H9 (cell line): ENCODE data around the gene SUMF1. TPM values are rescaled to one million over a fixed set of nuclear protein-coding genes. Genes with fewer than 3 reads are reported as not detected.

ENCODE experiments used
- DNase-seq: peaks from one replicate; pipeline ENCODE4 v3.0.0-alpha.2; 2017
- H2AFZ ChIP-seq: one replicate; pipeline ENCODE4 v1.6.1; 2013; ENCODE audit warnings: mild to moderate bottlenecking, low read length, control low read depth, moderate library complexity
- H2AK5ac ChIP-seq: 2 replicates; pipeline ENCODE4 v1.6.1; 2013; ENCODE audit warnings: low read length, control low read depth, mixed read lengths; ENCODE audit not compliant: insufficient read length
- H2BK120ac ChIP-seq: one replicate; pipeline ENCODE4 v1.6.1; 2013; ENCODE audit warnings: low read depth, mild to moderate bottlenecking, low read length, control low read depth, inconsistent platforms; ENCODE audit not compliant: poor library complexity, severe bottlenecking
- H2BK12ac ChIP-seq: 2 replicates; pipeline ENCODE4 v1.6.1; 2013; ENCODE audit warnings: low read length, control low read depth, mixed read lengths, low read depth; ENCODE audit not compliant: insufficient read length
- H2BK15ac ChIP-seq: 2 replicates; pipeline ENCODE4 v1.6.1; 2013; ENCODE audit warnings: low read depth, low read length, control low read depth
- H2BK20ac ChIP-seq: one replicate; pipeline ENCODE4 v1.6.1; 2013; ENCODE audit warnings: low read depth, mild to moderate bottlenecking, low read length, control low read depth, inconsistent platforms; ENCODE audit not compliant: poor library complexity, severe bottlenecking
- H2BK5ac ChIP-seq: 2 replicates; pipeline ENCODE4 v1.6.1; 2013; ENCODE audit warnings: low read length, control low read depth, mixed read lengths; ENCODE audit not compliant: insufficient read length
- H3K14ac ChIP-seq: 2 replicates; pipeline ENCODE4 v1.6.1; 2013; ENCODE audit warnings: low read length, control low read depth; ENCODE audit not compliant: insufficient read depth
- H3K18ac ChIP-seq: 2 replicates; pipeline ENCODE4 v1.6.1; 2013; ENCODE audit warnings: low read depth, mild to moderate bottlenecking, mixed read lengths, low read length, control low read depth; ENCODE audit not compliant: insufficient read length
- H3K23ac ChIP-seq: 2 replicates; pipeline ENCODE4 v1.6.1; 2013; ENCODE audit warnings: low read length, control low read depth, mixed read lengths, low read depth; ENCODE audit not compliant: insufficient read length
- H3K23me2 ChIP-seq: 2 replicates; pipeline ENCODE4 v1.6.1; 2013; ENCODE audit warnings: low read depth, mild to moderate bottlenecking, mixed read lengths, low read length, control low read depth; ENCODE audit not compliant: insufficient read length, poor library complexity, severe bottlenecking
- H3K27ac ChIP-seq: 2 replicates; pipeline ENCODE4 v1.5.1; 2013; ENCODE audit warnings: low read length, control low read depth, mixed read lengths, low read depth; ENCODE audit not compliant: insufficient read length
- H3K27me3 ChIP-seq: 2 replicates; pipeline ENCODE4 v1.6.1; 2013; ENCODE audit warnings: low read length, control low read depth, inconsistent platforms; ENCODE audit not compliant: insufficient read depth
- H3K4ac ChIP-seq: 2 replicates; pipeline ENCODE4 v1.6.1; 2013; ENCODE audit warnings: low read depth, mild to moderate bottlenecking, control low read depth, inconsistent platforms, low read length, moderate library complexity
- H3K4me1 ChIP-seq: 2 replicates; pipeline ENCODE4 v1.6.1; 2013; ENCODE audit warnings: low read length, control low read depth, inconsistent platforms; ENCODE audit not compliant: insufficient read depth
- H3K4me2 ChIP-seq: 2 replicates; pipeline ENCODE4 v1.6.1; 2013; ENCODE audit warnings: low read length, control low read depth, mixed read lengths; ENCODE audit not compliant: insufficient read length, insufficient read depth
- H3K56ac ChIP-seq: 2 replicates; pipeline ENCODE4 v1.6.1; 2013; ENCODE audit warnings: low read depth, mild to moderate bottlenecking, mixed read lengths, low read length, control low read depth; ENCODE audit not compliant: insufficient read length
- H3K79me1 ChIP-seq: 2 replicates; pipeline ENCODE4 v1.6.1; 2013; ENCODE audit warnings: low read depth, mild to moderate bottlenecking, moderate library complexity, low read length, control low read depth, inconsistent platforms; ENCODE audit not compliant: insufficient read depth, poor library complexity, severe bottlenecking
- H3K79me2 ChIP-seq: 2 replicates; pipeline ENCODE4 v1.6.1; 2013; ENCODE audit warnings: low read length, control low read depth, inconsistent platforms; ENCODE audit not compliant: insufficient read depth
- H3K9ac ChIP-seq: 2 replicates; pipeline ENCODE4 v1.6.1; 2013; ENCODE audit warnings: low read length, control low read depth, mixed read lengths; ENCODE audit not compliant: insufficient read length; ENCODE audit errors: extremely low read depth
- H3K9me3 ChIP-seq: one replicate; pipeline ENCODE4 v1.6.1; 2013; ENCODE audit warnings: low read depth, low read length, inconsistent platforms; ENCODE audit not compliant: control insufficient read depth
- H3T11ph ChIP-seq: one replicate; pipeline ENCODE4 v1.6.1; 2013; ENCODE audit warnings: mild to moderate bottlenecking, low read length, control low read depth, inconsistent platforms
- H4K20me1 ChIP-seq: one replicate; pipeline ENCODE4 v1.6.1; 2013; ENCODE audit not compliant: control insufficient read depth, insufficient read length, insufficient read depth
- H4K5ac ChIP-seq: 2 replicates; pipeline ENCODE4 v1.6.1; 2013; ENCODE audit warnings: low read depth, mild to moderate bottlenecking, mixed read lengths, low read length, control low read depth; ENCODE audit not compliant: insufficient read length
- H4K8ac ChIP-seq: replicated peaks from 2 replicates; pipeline ENCODE4 v1.6.1; 2013; ENCODE audit warnings: low read length, control low read depth, mixed read lengths, low read depth; ENCODE audit not compliant: insufficient read length
- H4K91ac ChIP-seq: 2 replicates; pipeline ENCODE4 v1.6.1; 2013; ENCODE audit warnings: low read depth, mild to moderate bottlenecking, moderate library complexity, mixed read lengths, low read length, control low read depth; ENCODE audit not compliant: insufficient read length
- H3K27ac Mint-ChIP-seq, 3 experiments: 2 replicates in 2 of 3; 3 replicates in 1 of 3; pipeline ENCODE4 v1.8.0; 2020 to 2021; ENCODE audit warnings: mixed read lengths in 3 of 3, mild to moderate bottlenecking in 1 of 3, moderate library complexity in 1 of 3
- H3K27me3 Mint-ChIP-seq: 2 replicates; pipeline ENCODE4 v1.8.0; 2021; ENCODE audit warnings: low read depth, mild to moderate bottlenecking, moderate library complexity, mixed read lengths
- H3K36me3 Mint-ChIP-seq, 3 experiments: 2 replicates in 2 of 3; 3 replicates in 1 of 3; pipeline ENCODE4 v1.8.0; 2020 to 2021; ENCODE audit warnings: low read depth in 3 of 3, mixed read lengths in 3 of 3; ENCODE audit not compliant: insufficient read depth in 1 of 3
- H3K4me1 Mint-ChIP-seq, 2 experiments: 2 replicates each; pipeline ENCODE4 v1.8.0; 2020; ENCODE audit warnings: mixed read lengths in 2 of 2
- H3K4me3 Mint-ChIP-seq, 2 experiments: 2 replicates in 1 of 2; 3 replicates in 1 of 2; pipeline ENCODE4 v1.8.0; 2020 to 2021; ENCODE audit warnings: mild to moderate bottlenecking in 2 of 2, mixed read lengths in 2 of 2, moderate library complexity in 1 of 2
- H3K9me3 Mint-ChIP-seq, 2 experiments: 2 replicates in 1 of 2; 3 replicates in 1 of 2; pipeline ENCODE4 v1.8.0; 2020; ENCODE audit warnings: mild to moderate bottlenecking in 2 of 2, mixed read lengths in 2 of 2, moderate library complexity in 1 of 2
- WGBS: extraction: QIAGEN DNeasy Blood & Tissue Kit; methylation state at CpG from one replicate; pipeline ENCODE4 v1.1.7; 2013; ENCODE audit warnings: missing lambda C conversion rate, low lambda C conversion rate, mixed read lengths; ENCODE audit not compliant: insufficient read length; ENCODE audit errors: extremely low coverage; 5-methylcytosine and 5-hydroxymethylcytosine counted together
- total RNA-seq: library from RNA; stranded (reverse); gene quantifications from 2 replicates; pipeline ENCODE4 v1.2.1, GENCODE V29; 2021
- TF ChIP-seq, protein P1 (sequence below): fragments of 200-600 bp; sonication (generic); conservative IDR thresholded peaks from 3 replicates; pipeline ENCODE4 v1.8.0; 2021; ENCODE audit warnings: antibody characterized with exemption, mild to moderate bottlenecking

Gene SUMF1
- total RNA-seq, 1 experiment from 2014 or later = 9.5 TPM

DNA sequence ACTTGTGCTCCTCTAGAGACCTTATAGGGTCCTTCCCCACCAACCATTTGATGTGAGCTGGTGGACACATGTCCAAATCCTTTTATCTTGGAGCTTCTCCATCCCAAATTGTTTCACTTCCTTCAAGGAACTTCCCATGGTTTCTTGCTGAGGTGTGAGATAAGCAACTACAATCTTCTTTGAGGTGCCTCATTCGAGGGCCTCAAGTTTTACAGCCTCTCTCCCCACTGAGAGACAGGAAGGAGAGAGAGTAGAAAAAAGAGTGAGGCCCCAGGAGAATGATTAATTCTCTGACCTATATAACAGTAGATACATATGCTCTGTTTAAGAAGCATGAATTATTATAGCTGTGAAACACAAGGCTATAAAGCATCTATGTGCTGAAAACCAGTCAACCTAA is 70.5 kb downstream of the SUMF1 start:
- no peaks in the 10 kb centered on the region for H3K9me3 ChIP-seq
- no peak for DNase-seq
- no peak overlapping the region for H3K4me2 ChIP-seq
- H3K4me1 Mint-ChIP-seq = peaks cover 8% of the 10 kb centered on the region in 2 experiments
- H3K27me3 ChIP-seq = no peaks in the 10 kb centered on the region
- H3K9me3 Mint-ChIP-seq = peaks cover 0 to 2% of the 10 kb centered on the region in 2 experiments; a peak in 2 of 5 replicates
- H3K23me2 ChIP-seq = no peaks in the 10 kb centered on the region
- H2AK5ac ChIP-seq = no peak overlapping the region
- H3T11ph ChIP-seq = no peak overlapping the region
- no peaks in the 10 kb centered on the region for H3K27me3 Mint-ChIP-seq
- peaks cover 5 to 7% (median 5%) of the 10 kb centered on the region in 3 experiments; a peak in 5 of 7 replicates for H3K36me3 Mint-ChIP-seq
- no CpG with 5 or more reads among the region's 1 CpG for WGBS
- no peaks in the 10 kb centered on the region for H3K79me2 ChIP-seq
- no peak overlapping the region for H3K23ac ChIP-seq
- H2BK120ac ChIP-seq = no peak overlapping the region
- no peak overlapping the region for H2BK5ac ChIP-seq
- no peak overlapping the region for H2BK20ac ChIP-seq
- no peak overlapping the region for H2AFZ ChIP-seq
- no peak overlapping the region for H3K18ac ChIP-seq
- no peak overlapping the region for H3K14ac ChIP-seq
- H3K27ac ChIP-seq = no peak overlapping the region
- H3K4ac ChIP-seq = no peak overlapping the region
- no peak overlapping the region for H3K9ac ChIP-seq
- no peak overlapping the region for H4K91ac ChIP-seq
- H3K4me3 Mint-ChIP-seq = no peak overlapping the region
- no peak overlapping the region for H3K56ac ChIP-seq
- no peaks in the 10 kb centered on the region for H4K20me1 ChIP-seq
- H3K27ac Mint-ChIP-seq = no peak overlapping the region
- TF ChIP-seq, protein P1, sequence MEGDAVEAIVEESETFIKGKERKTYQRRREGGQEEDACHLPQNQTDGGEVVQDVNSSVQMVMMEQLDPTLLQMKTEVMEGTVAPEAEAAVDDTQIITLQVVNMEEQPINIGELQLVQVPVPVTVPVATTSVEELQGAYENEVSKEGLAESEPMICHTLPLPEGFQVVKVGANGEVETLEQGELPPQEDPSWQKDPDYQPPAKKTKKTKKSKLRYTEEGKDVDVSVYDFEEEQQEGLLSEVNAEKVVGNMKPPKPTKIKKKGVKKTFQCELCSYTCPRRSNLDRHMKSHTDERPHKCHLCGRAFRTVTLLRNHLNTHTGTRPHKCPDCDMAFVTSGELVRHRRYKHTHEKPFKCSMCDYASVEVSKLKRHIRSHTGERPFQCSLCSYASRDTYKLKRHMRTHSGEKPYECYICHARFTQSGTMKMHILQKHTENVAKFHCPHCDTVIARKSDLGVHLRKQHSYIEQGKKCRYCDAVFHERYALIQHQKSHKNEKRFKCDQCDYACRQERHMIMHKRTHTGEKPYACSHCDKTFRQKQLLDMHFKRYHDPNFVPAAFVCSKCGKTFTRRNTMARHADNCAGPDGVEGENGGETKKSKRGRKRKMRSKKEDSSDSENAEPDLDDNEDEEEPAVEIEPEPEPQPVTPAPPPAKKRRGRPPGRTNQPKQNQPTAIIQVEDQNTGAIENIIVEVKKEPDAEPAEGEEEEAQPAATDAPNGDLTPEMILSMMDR = no peak
- no peaks in the 10 kb centered on the region for H3K79me1 ChIP-seq
- no peaks in the 10 kb centered on the region for H3K4me1 ChIP-seq
- no peak overlapping the region for H2BK15ac ChIP-seq
- H4K5ac ChIP-seq = no peak overlapping the region
- no peak overlapping the region for H2BK12ac ChIP-seq
- H4K8ac ChIP-seq = no peak overlapping the region
